ENCODE data around the gene C3orf20.

The C3orf20 gene

GRCh38 chr3:14761121-14761672, 86.3 kb downstream of the C3orf20 start:
- DNase-seq, result no peak

GRCh38 chr3:14761866-14762265, 86.9 kb downstream of the C3orf20 start:
- no peak for DNase-seq

- no peak for DNase-seq
These were observed 87.8 kb downstream of the C3orf20 start for GRCh38 chr3:14762701-14763100.

GRCh38 chr3:14764331-14765059, 89.6 kb downstream of the C3orf20 start:
- DNase-seq, result no peak

GRCh38 chr3:14765060-14765400, 90.1 kb downstream of the C3orf20 start:
- no peak for DNase-seq

GRCh38 chr3:14765576-14766427, 90.9 kb downstream of the C3orf20 start:
- no peak for DNase-seq

- no peak for DNase-seq
These were observed 91.7 kb downstream of the C3orf20 start for GRCh38 chr3:14766428-14767244.

GRCh38 chr3:14767245-14768051, 92.5 kb downstream of the C3orf20 start:
- DNase-seq, result no peak

- no peak for DNase-seq
These were observed 93.3 kb downstream of the C3orf20 start for GRCh38 chr3:14768182-14768790.

- no peak for DNase-seq
These were observed 93.9 kb downstream of the C3orf20 start for GRCh38 chr3:14768881-14769280.

- DNase-seq, result no peak
These were observed 94.8 kb downstream of the C3orf20 start for GRCh38 chr3:14769544-14770325.

- DNase-seq, result no peak
These were observed 95.7 kb downstream of the C3orf20 start for GRCh38 chr3:14770591-14770990.

- DNase-seq, result no peak
These were observed 96.9 kb downstream of the C3orf20 start for GRCh38 chr3:14771593-14772497.

- DNase-seq, result no peak
These were observed 97.7 kb downstream of the C3orf20 start for GRCh38 chr3:14772533-14773138.

GRCh38 chr3:14773281-14773680, 98.3 kb downstream of the C3orf20 start:
- no peak for DNase-seq

- no peak for DNase-seq
These were observed 98.8 kb downstream of the C3orf20 start for GRCh38 chr3:14773691-14774128.

GRCh38 chr3:14774431-14774830, 99.5 kb downstream of the C3orf20 start:
- no peak for DNase-seq

GRCh38 chr3:14775011-14775410, 100.1 kb downstream of the C3orf20 start:
- DNase-seq, result no peak

- no peak for DNase-seq
These were observed 100.6 kb downstream of the C3orf20 start for GRCh38 chr3:14775563-14775962.
